Coronary artery (tissue), 2 donors: Measurements from ENCODE around the gene C1orf52.

Experiments used
- DNase-seq: peaks from one replicate; pipeline ENCODE4 v3.0.0-alpha.2; 2017; ENCODE audit warnings: low spot score
- H3K27ac ChIP-seq, 2 donors: fragments of 200-600 bp; sonication (generic); one replicate each; pipeline ENCODE4 v1.5.1; 2016 to 2019
- H3K4me3 ChIP-seq: fragments of 200-600 bp; sonication (generic); 2 replicates; pipeline ENCODE4 v1.5.1; 2016; ENCODE audit warnings: mild to moderate bottlenecking, moderate library complexity
- CTCF ChIP-seq: fragments of 200-600 bp; sonication (generic); IDR thresholded peaks from one replicate; pipeline ENCODE4 v1.5.1; 2019; ENCODE audit warnings: antibody characterized with exemption

The C1orf52 gene

DNA sequence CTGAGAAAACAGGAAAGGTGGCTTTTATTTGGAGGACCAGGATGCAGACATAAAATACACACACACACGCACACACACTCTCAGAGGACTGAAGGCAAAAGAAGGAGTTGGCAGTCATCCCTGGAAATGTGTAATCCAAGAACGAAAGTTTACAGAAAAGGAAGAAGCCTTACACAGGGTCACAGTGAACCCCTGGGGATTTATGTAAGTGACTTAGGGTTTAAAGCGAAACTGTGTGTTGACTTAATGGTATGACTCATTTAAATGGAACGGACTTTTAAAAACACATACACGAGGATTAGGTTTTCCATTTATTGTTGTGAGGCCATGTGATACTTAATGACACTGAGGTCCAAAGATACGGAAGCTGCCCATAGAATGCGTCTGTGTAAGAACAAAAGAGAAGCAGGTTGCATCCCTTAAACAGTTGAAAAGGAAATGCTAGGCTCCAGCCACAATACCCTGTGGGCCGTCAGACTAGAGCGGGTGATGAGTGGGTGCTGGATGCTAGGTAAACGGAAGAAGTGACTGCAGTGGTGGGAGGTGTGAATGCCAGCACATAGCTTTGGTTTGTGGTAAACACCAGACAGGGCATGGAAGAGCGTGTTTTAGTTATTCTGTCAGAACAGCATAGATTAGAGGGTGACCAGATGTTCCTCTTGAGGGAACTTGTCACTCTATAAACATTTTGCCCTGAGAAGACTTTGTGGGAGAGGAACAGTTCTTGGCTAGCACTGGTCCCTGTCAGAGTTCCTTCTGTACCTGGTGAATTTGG is 38.6 kb upstream of the C1orf52 start:
- peak overlapping the region; percentile 39 for H3K4me3 ChIP-seq

GRCh38 chr1:85297538-85297854 is 38.0 kb upstream of the C1orf52 start:
- no peak for TF ChIP-seq CTCF
- H3K27ac ChIP-seq = peak overlapping the region; percentile 11 to 86
- peak overlapping the region; percentile 39 for H3K4me3 ChIP-seq
- DNase-seq = no peak

More for the DNA sequence above, 38.6 kb upstream of the C1orf52 start:
- H3K27ac ChIP-seq = peak overlapping the region; percentile 60 to 86
- no peak for DNase-seq
- no peak for TF ChIP-seq CTCF

DNA sequence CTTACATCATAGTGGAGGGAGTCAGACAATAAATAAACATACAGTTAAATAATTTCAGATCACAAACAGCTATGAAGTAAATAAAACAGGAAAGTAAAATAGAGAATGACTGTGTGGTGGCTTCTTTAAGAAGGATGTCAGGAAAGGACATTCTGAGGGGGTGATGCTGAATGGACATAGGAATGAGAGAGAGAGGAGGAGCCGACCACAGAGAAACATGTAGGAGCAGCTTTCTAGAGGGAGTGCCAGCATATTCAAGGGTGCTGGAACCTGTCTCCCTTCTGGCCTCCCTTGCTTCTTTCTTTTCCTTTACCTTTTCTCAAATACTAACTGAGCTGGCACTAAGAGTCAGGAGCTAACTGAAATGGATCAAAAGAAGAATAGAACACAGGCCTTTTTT is 37.5 kb upstream of the C1orf52 start:
- DNase-seq = no peak
- TF ChIP-seq CTCF = no peak
- no peak overlapping the region for H3K4me3 ChIP-seq
- H3K27ac ChIP-seq = peak overlapping the region in 1 of 2 donors; percentile 11

GRCh38 chr1:85295654-85296053 is 36.2 kb upstream of the C1orf52 start:
- no peak for DNase-seq
- no peak overlapping the region for H3K27ac ChIP-seq
- no peak overlapping the region for H3K4me3 ChIP-seq
- TF ChIP-seq CTCF = no peak

DNA sequence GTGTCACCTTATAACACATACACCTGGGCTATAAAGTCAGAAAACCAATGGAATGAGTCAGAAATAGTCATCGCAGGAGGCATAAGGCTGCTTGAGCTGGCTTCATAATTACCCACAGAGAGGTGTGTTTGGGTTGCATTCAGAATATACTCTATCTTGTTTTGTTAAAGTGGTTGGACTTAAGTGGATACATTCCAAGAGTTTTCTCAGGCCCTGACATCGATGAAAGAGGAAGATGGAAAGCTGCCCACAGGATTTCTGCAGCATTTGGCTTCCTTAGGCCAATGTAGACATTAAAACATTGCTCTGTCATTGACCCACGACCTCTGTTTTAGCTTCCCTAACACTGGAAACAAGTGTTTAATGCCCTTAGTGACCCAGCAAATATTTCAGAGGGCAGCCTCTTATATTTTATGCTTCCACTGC is 35.6 kb upstream of the C1orf52 start:
- no peak for DNase-seq
- H3K4me3 ChIP-seq = no peak overlapping the region
- TF ChIP-seq CTCF = no peak
- H3K27ac ChIP-seq = no peak overlapping the region

GRCh38 chr1:85290826-85291225 is 31.4 kb upstream of the C1orf52 start:
- no peak overlapping the region for H3K27ac ChIP-seq
- no peak for TF ChIP-seq CTCF

DNA sequence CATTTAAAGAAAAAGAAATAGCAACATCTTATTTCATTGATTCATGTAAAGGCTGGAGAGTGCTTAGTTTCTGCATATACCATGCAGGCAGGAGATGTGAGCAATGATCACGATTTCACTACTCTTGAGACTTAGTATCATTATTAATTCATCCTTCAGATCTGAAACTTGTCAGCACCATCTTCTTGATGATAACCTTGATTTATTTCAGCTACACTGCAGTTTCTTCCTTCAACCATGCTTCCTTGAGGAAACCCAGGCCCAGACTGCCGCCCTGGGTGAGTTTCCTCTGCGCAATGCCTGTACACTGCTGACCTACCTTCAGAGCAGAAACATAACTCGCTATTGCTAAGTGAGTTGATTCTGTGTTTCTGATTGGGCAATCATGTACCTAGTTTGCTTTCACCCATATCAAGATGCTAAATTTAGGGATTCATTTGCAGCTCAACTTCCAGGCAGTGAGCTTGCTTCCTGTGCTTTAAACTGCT is 30.4 kb upstream of the C1orf52 start:
- DNase-seq = no peak
- Histone ChIP-seq H3K4me3 (no peak overlapping the region), H3K27ac (no peak overlapping the region)
- no peak for TF ChIP-seq CTCF

More at GRCh38 chr1:85290826-85291225, 31.4 kb upstream of the C1orf52 start:
- no peak for DNase-seq
- no peak overlapping the region for H3K4me3 ChIP-seq
